Upper lobe of left lung (tissue), 6 donors: ENCODE measurements around the gene CYP4F12. TPM values are rescaled to one million over a fixed set of nuclear protein-coding genes. Genes with fewer than 3 reads are reported as not detected.

ENCODE experiments used
- ATAC-seq, 2 donors: fragments of 200-7000 bp; cut with Tn5 transposase; one replicate each; pipeline ENCODE4 v1.9.1; 2022; ENCODE audit warnings: mild to moderate bottlenecking in 2 of 2, moderate library complexity in 2 of 2; ENCODE audit not compliant: low FRiP score in 2 of 2
- DNase-seq, 2 donors: peaks; one replicate each; pipeline ENCODE4 v3.0.0-alpha.2; 2019 to 2020
- H3K27ac ChIP-seq, 4 donors: fragments of 200-600 bp; sonication (generic); one replicate each; pipeline ENCODE4 v1.5.1; 2016 to 2019
- H3K27me3 ChIP-seq, 4 donors: fragments of 200-600 bp; sonication (generic); one replicate each; pipeline ENCODE4 v1.5.1; 2017 to 2019
- H3K36me3 ChIP-seq, 4 donors: fragments of 200-600 bp; sonication (generic); one replicate each; pipeline ENCODE4 v1.5.1; 2016 to 2019
- H3K4me1 ChIP-seq, 4 donors: fragments of 200-600 bp; sonication (generic); one replicate each; pipeline ENCODE4 v1.5.1; 2018 to 2019
- H3K4me3 ChIP-seq, 4 donors: fragments of 200-600 bp; sonication (generic); one replicate each; pipeline ENCODE4 v1.5.1; 2017 to 2019; ENCODE audit warnings: mild to moderate bottlenecking in 2 of 4, moderate library complexity in 1 of 4
- H3K9me3 ChIP-seq, 4 donors: fragments of 200-600 bp; sonication (generic); one replicate each; pipeline ENCODE4 v1.5.1; 2018 to 2019
- CTCF ChIP-seq, 6 experiments: fragments of 450-650 bp in 4 of 6; fragments of 200-600 bp in 2 of 6; sonication (generic) in 2 of 6; IDR thresholded peaks; one replicate each; pipeline ENCODE4 v1.5.1; 2016 to 2019; ENCODE audit warnings: antibody characterized with exemption in 6 of 6
- EP300 ChIP-seq, 4 donors: sonication (generic); formaldehyde crosslinking; IDR thresholded peaks; one replicate each; pipeline ENCODE4 v1.5.1; 2017; ENCODE audit warnings: antibody characterized with exemption in 4 of 4, control low read depth in 2 of 4
- POLR2A ChIP-seq, 4 donors: fragments of 450-650 bp; IDR thresholded peaks; one replicate each; pipeline ENCODE4 v1.5.1; 2016 to 2017; ENCODE audit warnings: antibody characterized with exemption in 4 of 4, mild to moderate bottlenecking in 2 of 4
- POLR2AphosphoS5 ChIP-seq, 2 donors: sonication (generic); formaldehyde crosslinking; IDR thresholded peaks; one replicate each; pipeline ENCODE4 v1.5.1; 2017; ENCODE audit warnings: antibody characterized with exemption in 2 of 2
- WGBS, 2 donors: methylation state at CpG; one replicate each; pipeline ENCODE4 v1.1.5; 2017 to 2018; 5-methylcytosine and 5-hydroxymethylcytosine counted together
- total RNA-seq, 6 donors: library from RNA; depleted of rRNA in 4 of 6; stranded (reverse); fragments of >200 nt in 4 of 6; gene quantifications; one replicate each; pipeline versions ENCODE4 v1.1.0 to v1.2.1, GENCODE V29; 2016 to 2021
- donor health status: DM: no; HTN: no; CAD: no; lungs with moderate emphysema.
- donor health status: DM: no; HTN: yes; CAD: no; lungs with severe emphysema.

The CYP4F12 gene
- total RNA-seq, 6 donors from 2014 or later = 0.30 to 16.8 (median 2.0) TPM

GRCh38 chr19:15663247-15663646 lies 9.6 kb upstream of the CYP4F12 start:
- Histone ChIP-seq H3K27ac (no peak overlapping the region), H3K36me3 (no peaks in the 10 kb centered on the region), H3K27me3 (no peaks in the 10 kb centered on the region), H3K9me3 (no peaks in the 10 kb centered on the region), H3K4me1 (no peaks in the 10 kb centered on the region), H3K4me3 (no peak overlapping the region)
- DNase-seq (no peak), ATAC-seq (no peak)
- TF ChIP-seq CTCF (IDR thresholded peaks at IDR 0.05) = no peak
- TF ChIP-seq POLR2AphosphoS5 (IDR thresholded peaks at IDR 0.05) = no peak
- TF ChIP-seq EP300 (IDR thresholded peaks at IDR 0.05) = no peak
- TF ChIP-seq POLR2A (IDR thresholded peaks at IDR 0.05) = no peak
- 75 to 78% methylated on average over 4 of the region's 4 CpGs for WGBS, 2 donors

- no peak overlapping the region for H3K27ac ChIP-seq
- H3K4me1 ChIP-seq = no peaks in the 10 kb centered on the region
- no peaks in the 10 kb centered on the region for H3K9me3 ChIP-seq
- TF ChIP-seq POLR2A (IDR thresholded peaks at IDR 0.05) (no peak), CTCF (IDR thresholded peaks at IDR 0.05) (no peak), POLR2AphosphoS5 (IDR thresholded peaks at IDR 0.05) (no peak), EP300 (IDR thresholded peaks at IDR 0.05) (no peak)
- H3K4me3 ChIP-seq = no peak overlapping the region
- 25 to 30% methylated on average over 1 of the region's 1 CpG for WGBS, 2 donors
- no peak for ATAC-seq
- DNase-seq = no peak
- H3K36me3 ChIP-seq = no peaks in the 10 kb centered on the region
- H3K27me3 ChIP-seq = no peaks in the 10 kb centered on the region
Observed at GRCh38 chr19:15666186-15666585, 6.7 kb upstream of the CYP4F12 start.

GRCh38 chr19:15666883-15667282 lies 6.0 kb upstream of the CYP4F12 start:
- ATAC-seq (peak in 1 of 2 donors; percentile 43), DNase-seq (peak in 1 of 2 donors; percentile 25)
- Histone ChIP-seq H3K4me3 (no peak overlapping the region), H3K9me3 (no peaks in the 10 kb centered on the region), H3K4me1 (no peaks in the 10 kb centered on the region), H3K36me3 (no peaks in the 10 kb centered on the region), H3K27ac (no peak overlapping the region), H3K27me3 (no peaks in the 10 kb centered on the region)
- WGBS, 2 donors = 47% methylated on average over 4 of the region's 4 CpGs; no CpG with 5 or more reads in 1 of the 2 donors
- no peak for TF ChIP-seq CTCF (IDR thresholded peaks at IDR 0.05)
- TF ChIP-seq EP300 (IDR thresholded peaks at IDR 0.05) = no peak
- no peak for TF ChIP-seq POLR2AphosphoS5 (IDR thresholded peaks at IDR 0.05)
- no peak for TF ChIP-seq POLR2A (IDR thresholded peaks at IDR 0.05)

- Histone ChIP-seq H3K4me1 (peaks cover 9 to 13% (median 12%) of the 10 kb centered on the region in 4 donors), H3K9me3 (no peaks in the 10 kb centered on the region), H3K27me3 (no peaks in the 10 kb centered on the region), H3K27ac (no peak overlapping the region), H3K4me3 (no peak overlapping the region), H3K36me3 (no peaks in the 10 kb centered on the region)
- WGBS, 2 donors = 39 to 57% methylated on average over 3 of the region's 3 CpGs
- no peak for DNase-seq
- TF ChIP-seq CTCF (IDR thresholded peaks at IDR 0.05) (no peak), EP300 (IDR thresholded peaks at IDR 0.05) (no peak), POLR2AphosphoS5 (IDR thresholded peaks at IDR 0.05) (no peak), POLR2A (IDR thresholded peaks at IDR 0.05) (no peak)
- no peak for ATAC-seq
Observed at GRCh38 chr19:15669440-15669839, 3.4 kb upstream of the CYP4F12 start.

- Histone ChIP-seq H3K4me1 (peaks cover 9 to 13% (median 12%) of the 10 kb centered on the region in 4 donors), H3K4me3 (no peak overlapping the region), H3K27me3 (no peaks in the 10 kb centered on the region), H3K9me3 (no peaks in the 10 kb centered on the region), H3K27ac (no peak overlapping the region), H3K36me3 (no peaks in the 10 kb centered on the region)
- DNase-seq (no peak), ATAC-seq (no peak)
- WGBS, 2 donors = 35 to 65% methylated on average over 4 of the region's 4 CpGs
- TF ChIP-seq EP300 (IDR thresholded peaks at IDR 0.05) (no peak), CTCF (IDR thresholded peaks at IDR 0.05) (no peak), POLR2AphosphoS5 (IDR thresholded peaks at IDR 0.05) (no peak), POLR2A (IDR thresholded peaks at IDR 0.05) (no peak)
Observed at GRCh38 chr19:15669891-15670290, 3.0 kb upstream of the CYP4F12 start.
